Breast epithelium (tissue), 3 donors: ENCODE results near the gene ECM1.

ENCODE experiments used
- CTCF ChIP-seq, 3 donors: fragments of 450-650 bp; IDR thresholded peaks; one replicate each; pipeline ENCODE4 v1.5.1; 2016 to 2017; ENCODE audit warnings: antibody characterized with exemption in 3 of 3, mild to moderate bottlenecking in 3 of 3, moderate library complexity in 3 of 3
- POLR2A ChIP-seq: fragments of 450-650 bp; IDR thresholded peaks from one replicate; pipeline ENCODE4 v1.6.1; 2016; ENCODE audit warnings: antibody characterized with exemption, mild to moderate bottlenecking, moderate library complexity
- POLR2AphosphoS5 ChIP-seq, 3 donors: sonication (generic); formaldehyde crosslinking; IDR thresholded peaks; one replicate each; pipeline ENCODE4 v1.6.1; 2017; ENCODE audit warnings: antibody characterized with exemption in 3 of 3

GRCh38 chr1:150549496-150550221 lies 41.8 kb downstream of the ECM1 start:
- TF ChIP-seq POLR2A (no peak), CTCF (IDR thresholded peaks at IDR 0.05) (no peak), POLR2AphosphoS5 (IDR thresholded peaks at IDR 0.05) (no peak)
